GM19238 (cell line): Measurements from ENCODE around the gene LDAF1.
"Not testable (repeated sequence)": the region's sequence is repeated elsewhere in the genome, so short reads cannot be mapped to it uniquely, and the experiment has no call there.

Source experiments
- DNase-seq: peaks from one replicate; pipeline ENCODE4 v3.0.0; 2011; ENCODE audit warnings: low spot score; ENCODE audit not compliant: insufficient read length

The LDAF1 gene

GRCh38 chr16:21194771-21195301, 36.4 kb downstream of the LDAF1 start:
- DNase-seq = peak; percentile 9

GRCh38 chr16:21195330-21195729, 36.9 kb downstream of the LDAF1 start:
- not testable (repeated sequence) for DNase-seq

- DNase-seq = no peak
These were observed 38.6 kb downstream of the LDAF1 start for GRCh38 chr16:21197112-21197511.

- DNase-seq = no peak
These were observed 39.1 kb downstream of the LDAF1 start for GRCh38 chr16:21197621-21198020.

GRCh38 chr16:21199607-21200218, 41.2 kb downstream of the LDAF1 start:
- DNase-seq = no peak

GRCh38 chr16:21203155-21203797, 44.8 kb downstream of the LDAF1 start:
- no peak for DNase-seq

GRCh38 chr16:21205303-21205702, 46.8 kb downstream of the LDAF1 start:
- no peak for DNase-seq

GRCh38 chr16:21206550-21206949, 48.1 kb downstream of the LDAF1 start:
- DNase-seq = no peak

- DNase-seq = no peak
These were observed 50.2 kb downstream of the LDAF1 start for GRCh38 chr16:21208446-21209230.

- no peak for DNase-seq
These were observed 53.0 kb downstream of the LDAF1 start, which contains the start of gene ZP2 for GRCh38 chr16:21211486-21211885. Gene ZP2 (minus strand): TSS chr16:21211574. CDS start chr16:21211547, 27 bp downstream.

- DNase-seq = no peak
These were observed 55.6 kb downstream of the LDAF1 start for GRCh38 chr16:21214086-21214485.

- no peak for DNase-seq
These were observed 58.6 kb downstream of the LDAF1 start for GRCh38 chr16:21217121-21217520.

GRCh38 chr16:21218153-21218552, 59.7 kb downstream of the LDAF1 start:
- no peak for DNase-seq

- no peak for DNase-seq
These were observed 61.1 kb downstream of the LDAF1 start for GRCh38 chr16:21219551-21219950.

- no peak for DNase-seq
These were observed 64.2 kb downstream of the LDAF1 start for GRCh38 chr16:21222495-21223337.

- no peak for DNase-seq
These were observed 65.3 kb downstream of the LDAF1 start for GRCh38 chr16:21223787-21224186.

GRCh38 chr16:21224800-21225199, 66.3 kb downstream of the LDAF1 start:
- no peak for DNase-seq

- no peak for DNase-seq
These were observed 68.3 kb downstream of the LDAF1 start for GRCh38 chr16:21226749-21227148.

GRCh38 chr16:21227866-21228265, 69.4 kb downstream of the LDAF1 start:
- DNase-seq = no peak

- no peak for DNase-seq
These were observed 69.9 kb downstream of the LDAF1 start for GRCh38 chr16:21228361-21228872.
